ENCODE results near the gene PTPRR. TPM values are rescaled to one million over a fixed set of nuclear protein-coding genes. Genes with fewer than 3 reads are reported as not detected.

The PTPRR gene
- total RNA-seq, 2 experiments from 2014 or later = not detected

DNA sequence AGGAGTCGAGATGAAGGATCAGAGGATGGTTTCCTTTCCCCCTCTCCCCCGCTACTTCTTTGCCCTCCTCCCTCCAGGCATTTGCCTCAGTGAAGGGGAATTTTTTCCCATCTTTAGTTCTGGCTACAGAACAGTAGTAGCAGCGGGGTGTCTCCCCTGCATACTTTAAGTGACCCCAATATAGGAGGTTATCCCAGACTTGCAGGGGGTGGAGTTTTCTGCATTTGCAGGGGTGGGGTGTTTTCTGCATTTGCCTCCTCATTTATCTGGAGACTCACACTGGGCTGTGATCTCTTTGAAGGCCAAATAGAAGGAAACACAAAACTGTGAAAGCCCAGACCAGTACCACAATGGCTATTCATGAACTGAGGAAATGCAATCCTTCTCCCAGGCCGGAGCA, 303.1 kb downstream of the PTPRR start:
- Histone ChIP-seq H3K36me3 (ENCODE audit: insufficient read depth, low read length) (no peaks in the 10 kb centered on the region), H3K27ac (ENCODE audit: low read depth in 1 of 2, low read length in 2 of 2) (no peak overlapping the region), H3K9me3 (ENCODE audit: control insufficient read depth in 1 of 2, insufficient read depth in 1 of 2, low read length in 2 of 2) (no peaks in the 10 kb centered on the region), H3K4me3 (ENCODE audit: low read length) (no peak overlapping the region), H3K27me3 (ENCODE audit: control insufficient read depth in 1 of 2, insufficient read depth in 2 of 2, low read length in 2 of 2) (peaks cover 0 to 5% of the 10 kb centered on the region in 2 experiments), H3K4me1 (ENCODE audit: insufficient read depth, low read length) (no peaks in the 10 kb centered on the region)
- Mint-ChIP-seq H3K4me3 (no peak overlapping the region), H3K36me3 (ENCODE audit: low read depth) (no peaks in the 10 kb centered on the region), H3K27me3 (peaks cover 10% of the 10 kb centered on the region), H3K4me1 (ENCODE audit: low read depth) (no peaks in the 10 kb centered on the region), H3K9me3 (no peaks in the 10 kb centered on the region), H3K27ac (no peak overlapping the region)
- POLR2A ChIA-PET = no interaction called here
- CTCF ChIA-PET = no interaction called here
- no peak for DNase-seq
- ATAC-seq (ENCODE audit: poor library complexity) = no peak
- TF ChIP-seq, protein P1, sequence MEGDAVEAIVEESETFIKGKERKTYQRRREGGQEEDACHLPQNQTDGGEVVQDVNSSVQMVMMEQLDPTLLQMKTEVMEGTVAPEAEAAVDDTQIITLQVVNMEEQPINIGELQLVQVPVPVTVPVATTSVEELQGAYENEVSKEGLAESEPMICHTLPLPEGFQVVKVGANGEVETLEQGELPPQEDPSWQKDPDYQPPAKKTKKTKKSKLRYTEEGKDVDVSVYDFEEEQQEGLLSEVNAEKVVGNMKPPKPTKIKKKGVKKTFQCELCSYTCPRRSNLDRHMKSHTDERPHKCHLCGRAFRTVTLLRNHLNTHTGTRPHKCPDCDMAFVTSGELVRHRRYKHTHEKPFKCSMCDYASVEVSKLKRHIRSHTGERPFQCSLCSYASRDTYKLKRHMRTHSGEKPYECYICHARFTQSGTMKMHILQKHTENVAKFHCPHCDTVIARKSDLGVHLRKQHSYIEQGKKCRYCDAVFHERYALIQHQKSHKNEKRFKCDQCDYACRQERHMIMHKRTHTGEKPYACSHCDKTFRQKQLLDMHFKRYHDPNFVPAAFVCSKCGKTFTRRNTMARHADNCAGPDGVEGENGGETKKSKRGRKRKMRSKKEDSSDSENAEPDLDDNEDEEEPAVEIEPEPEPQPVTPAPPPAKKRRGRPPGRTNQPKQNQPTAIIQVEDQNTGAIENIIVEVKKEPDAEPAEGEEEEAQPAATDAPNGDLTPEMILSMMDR (IDR thresholded peaks at IDR 0.05) = no peak
- intact Hi-C loops (cut with DNase I, micrococcal nuclease) = no loop called here

DNA sequence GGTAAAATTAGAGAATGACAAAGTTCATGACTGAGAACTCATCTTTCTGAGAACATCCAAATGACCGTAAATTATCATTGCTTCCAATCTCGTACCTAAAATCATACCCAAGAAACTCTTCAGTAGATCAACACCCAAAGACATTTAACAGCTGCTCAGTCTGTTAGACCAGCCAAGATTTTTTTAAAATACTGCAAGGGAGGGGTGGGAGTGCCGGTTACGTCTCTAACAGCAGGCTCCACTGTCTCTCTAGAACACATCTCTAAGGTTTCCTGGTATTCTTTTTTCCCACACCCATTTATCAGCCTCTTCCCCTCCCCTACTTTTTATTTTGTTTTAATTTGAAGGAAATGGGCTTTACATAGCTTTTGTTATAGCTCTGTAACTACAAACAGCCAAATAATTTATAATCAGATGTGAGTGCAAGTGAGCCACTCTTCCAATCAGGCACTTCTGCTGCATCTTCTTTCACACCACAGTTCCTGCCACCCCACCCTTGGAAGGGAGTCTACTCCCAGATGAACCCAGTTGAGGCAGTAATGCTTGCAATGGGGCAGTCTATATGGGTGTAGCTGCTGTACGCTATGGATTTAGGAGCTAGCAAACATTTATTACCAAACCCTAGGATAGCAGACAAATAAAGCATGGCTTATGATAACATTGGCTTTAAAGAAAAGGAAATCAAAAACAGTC, 305.2 kb downstream of the PTPRR start:
- no peak for ATAC-seq (ENCODE audit: poor library complexity)
- TF ChIP-seq, protein P1 (IDR thresholded peaks at IDR 0.05) = no peak
- H3K4me1 Mint-ChIP-seq (ENCODE audit: low read depth) = peaks cover 3% of the 10 kb centered on the region
- no peaks in the 10 kb centered on the region for H3K9me3 Mint-ChIP-seq
- H3K27me3 Mint-ChIP-seq = peaks cover 26% of the 10 kb centered on the region
- Histone ChIP-seq H3K27me3 (ENCODE audit: control insufficient read depth in 1 of 2, insufficient read depth in 2 of 2, low read length in 2 of 2) (peaks cover 4 to 23% of the 10 kb centered on the region in 2 experiments), H3K4me1 (ENCODE audit: insufficient read depth, low read length) (no peaks in the 10 kb centered on the region), H3K27ac (ENCODE audit: low read depth in 1 of 2, low read length in 2 of 2) (no peak overlapping the region), H3K36me3 (ENCODE audit: insufficient read depth, low read length) (no peaks in the 10 kb centered on the region), H3K4me3 (ENCODE audit: low read length) (no peak overlapping the region), H3K9me3 (ENCODE audit: control insufficient read depth in 1 of 2, insufficient read depth in 1 of 2, low read length in 2 of 2) (no peaks in the 10 kb centered on the region)
- CTCF ChIA-PET = no interaction called here
- no peak overlapping the region for H3K27ac Mint-ChIP-seq
- no peak for DNase-seq
- no peaks in the 10 kb centered on the region for H3K36me3 Mint-ChIP-seq (ENCODE audit: low read depth)
- H3K4me3 Mint-ChIP-seq = no peak overlapping the region
- intact Hi-C loops (cut with DNase I, micrococcal nuclease) = no loop called here
- POLR2A ChIA-PET = no interaction called here

GRCh38 chr12:70609739-70610491, 310.6 kb downstream of the PTPRR start:
- ATAC-seq (ENCODE audit: poor library complexity) = no peak

More at GRCh38 chr12:70609739-70610491, 310.6 kb downstream of the PTPRR start:
- peaks cover 7% of the 10 kb centered on the region for H3K4me1 ChIP-seq (ENCODE audit: insufficient read depth, low read length)
- H3K27ac ChIP-seq (ENCODE audit: low read depth in 1 of 2, low read length in 2 of 2) = no peak overlapping the region
- H3K4me3 ChIP-seq (ENCODE audit: low read length) = no peak overlapping the region
- TF ChIP-seq, protein P1 (IDR thresholded peaks at IDR 0.05) = no peak
- no peaks in the 10 kb centered on the region for H3K36me3 Mint-ChIP-seq (ENCODE audit: low read depth)
- peaks cover 66% of the 10 kb centered on the region for H3K27me3 Mint-ChIP-seq
- peaks cover 10 to 40% of the 10 kb centered on the region in 2 experiments for H3K27me3 ChIP-seq (ENCODE audit: control insufficient read depth in 1 of 2, insufficient read depth in 2 of 2, low read length in 2 of 2)
- no peaks in the 10 kb centered on the region for H3K36me3 ChIP-seq (ENCODE audit: insufficient read depth, low read length)
- H3K9me3 ChIP-seq (ENCODE audit: control insufficient read depth in 1 of 2, insufficient read depth in 1 of 2, low read length in 2 of 2) = no peaks in the 10 kb centered on the region
- ChIA-PET POLR2A (no interaction called here), CTCF (no interaction called here)
- no peak overlapping the region for H3K27ac Mint-ChIP-seq
- intact Hi-C loops (cut with DNase I, micrococcal nuclease) = no loop called here
- DNase-seq = peak in 2 of 14 experiments; percentile 7
- no peaks in the 10 kb centered on the region for H3K9me3 Mint-ChIP-seq
- peaks cover 4% of the 10 kb centered on the region for H3K4me1 Mint-ChIP-seq (ENCODE audit: low read depth)
- H3K4me3 Mint-ChIP-seq = peak overlapping the region; percentile 28
